CD14-positive monocyte (primary cell): ENCODE data around the gene BMPER. TPM values are rescaled to one million over a fixed set of nuclear protein-coding genes. Genes with fewer than 3 reads are reported as not detected.

ENCODE experiments used
- DNase-seq, 3 donors: peaks; one replicate each; pipeline ENCODE4 v3.0.0-alpha.2; 2011 to 2022
- H2AFZ ChIP-seq: 2 replicates; pipeline ENCODE4 v1.6.0; 2012; ENCODE audit warnings: mild to moderate bottlenecking, low read depth, low read length, inconsistent platforms; ENCODE audit not compliant: insufficient read depth, poor library complexity, severe bottlenecking
- H3K27ac ChIP-seq, 2 donors: 1 replicate in 1 of 2; 2 replicates in 1 of 2; pipeline ENCODE4 v1.5.1; 2012 to 2013; ENCODE audit warnings: low read length in 2 of 2, control low read depth in 1 of 2, inconsistent platforms in 1 of 2, low read depth in 1 of 2, mild to moderate bottlenecking in 1 of 2
- H3K27me3 ChIP-seq, 2 donors: one replicate each; pipeline versions ENCODE4 v1.6.0 to v1.6.1; 2011 to 2013; ENCODE audit warnings: low read length in 2 of 2; ENCODE audit not compliant: control insufficient read depth in 2 of 2, insufficient read depth in 2 of 2
- H3K36me3 ChIP-seq, 2 donors: replicated peaks in 1 of 2; 1 replicate in 1 of 2; 2 replicates in 1 of 2; pipeline versions ENCODE4 v1.5.1 to v1.6.1; 2012 to 2013; ENCODE audit warnings: low read length in 2 of 2, control low read depth in 1 of 2, inconsistent platforms in 1 of 2, mild to moderate bottlenecking in 1 of 2; ENCODE audit not compliant: insufficient read depth in 2 of 2, control insufficient read depth in 1 of 2
- H3K4me1 ChIP-seq, 2 donors: 1 replicate in 1 of 2; 2 replicates in 1 of 2; pipeline versions ENCODE4 v1.5.1 to v1.6.1; 2012 to 2013; ENCODE audit warnings: low read length in 2 of 2, control low read depth in 1 of 2, inconsistent platforms in 1 of 2, mild to moderate bottlenecking in 1 of 2, moderate library complexity in 1 of 2; ENCODE audit not compliant: insufficient read depth in 2 of 2, control insufficient read depth in 1 of 2
- H3K4me2 ChIP-seq: replicated peaks from 2 replicates; pipeline ENCODE3; 2012; ENCODE audit warnings: low read length, moderate library complexity, mild to moderate bottlenecking; ENCODE audit not compliant: poor library complexity, severe bottlenecking; ENCODE audit errors: extremely low read depth
- H3K4me3 ChIP-seq, 3 experiments: fragments of 200-600 bp in 1 of 3; sonication (generic) in 1 of 3; replicated peaks in 1 of 3; 1 replicate in 2 of 3; 2 replicates in 1 of 3; pipeline ENCODE4 v1.5.1; 2011 to 2013; ENCODE audit warnings: low read length in 3 of 3, mild to moderate bottlenecking in 3 of 3, control low read depth in 2 of 3, low read depth in 2 of 3, inconsistent platforms in 1 of 3, moderate library complexity in 1 of 3
- H3K79me2 ChIP-seq: 2 replicates; pipeline ENCODE4 v1.6.0; 2012; ENCODE audit warnings: mild to moderate bottlenecking, control low read depth, inconsistent platforms, low read length, moderate library complexity; ENCODE audit not compliant: insufficient read depth
- H3K9ac ChIP-seq: 2 replicates; pipeline ENCODE4 v1.6.0; 2017; ENCODE audit warnings: low read length, mild to moderate bottlenecking; ENCODE audit not compliant: insufficient read depth, poor library complexity, severe bottlenecking
- H3K9me3 ChIP-seq, 2 donors: replicated peaks in 1 of 2; 1 replicate in 1 of 2; 2 replicates in 1 of 2; pipeline versions ENCODE4 v1.5.1 to v1.6.1; 2012 to 2013; ENCODE audit warnings: low read length in 2 of 2, control low read depth in 1 of 2; ENCODE audit not compliant: control insufficient read depth in 1 of 2, insufficient read depth in 1 of 2
- H4K20me1 ChIP-seq: 2 replicates; pipeline ENCODE4 v1.6.0; 2012; ENCODE audit warnings: mild to moderate bottlenecking, low read length, control low read depth, moderate library complexity; ENCODE audit not compliant: insufficient read depth
- H3K27ac Mint-ChIP-seq, 7 donors: one replicate each; pipeline ENCODE4 v1.8.0; 2020; ENCODE audit warnings: mild to moderate bottlenecking in 7 of 7, mixed read lengths in 7 of 7, moderate library complexity in 6 of 7, inconsistent platforms in 2 of 7
- H3K27me3 Mint-ChIP-seq, 3 donors: one replicate each; pipeline ENCODE4 v1.8.0; 2021 to 2022; ENCODE audit warnings: low read depth in 3 of 3, mild to moderate bottlenecking in 3 of 3, mixed read lengths in 3 of 3, moderate library complexity in 3 of 3, inconsistent platforms in 1 of 3
- H3K36me3 Mint-ChIP-seq, 2 donors: one replicate each; pipeline ENCODE4 v1.8.0; 2020; ENCODE audit warnings: mixed read lengths in 2 of 2, inconsistent platforms in 1 of 2, mild to moderate bottlenecking in 1 of 2
- H3K4me1 Mint-ChIP-seq: one replicate; pipeline ENCODE4 v1.8.0; 2020; ENCODE audit warnings: mild to moderate bottlenecking, mixed read lengths
- H3K4me3 Mint-ChIP-seq, 2 donors: one replicate each; pipeline ENCODE4 v1.8.0; 2020; ENCODE audit warnings: mild to moderate bottlenecking in 2 of 2, mixed read lengths in 2 of 2, moderate library complexity in 1 of 2
- H3K9me3 Mint-ChIP-seq, 7 donors: one replicate each; pipeline ENCODE4 v1.8.0; 2020 to 2022; ENCODE audit warnings: mixed read lengths in 7 of 7, mild to moderate bottlenecking in 6 of 7, moderate library complexity in 6 of 7, inconsistent platforms in 2 of 7
- CTCF ChIP-seq: fragments of 200-600 bp; IDR thresholded peaks from one replicate; pipeline ENCODE4 v1.8.0; 2022; ENCODE audit warnings: antibody characterized with exemption, mild to moderate bottlenecking
- WGBS: methylation state at CpG from one replicate; pipeline ENCODE4 v1.1.5; 2013; ENCODE audit warnings: missing lambda C conversion rate; ENCODE audit not compliant: insufficient coverage; 5-methylcytosine and 5-hydroxymethylcytosine counted together
- intact Hi-C, 2 donors: fragments of 100-400 bp; cut with micrococcal nuclease; formaldehyde crosslinking; loops; one replicate each; pipeline versions ENCODE4 v1.15.0 to v1.15.1; 2023
- polyA plus RNA-seq, 3 donors: library from polyadenylated mRNA; depleted of rRNA in 1 of 3; unstranded in 2 of 3; stranded (reverse) in 1 of 3; fragments of 300-500 nt in 2 of 3; fragments of >200 nt in 1 of 3; fragmentation: Illumina TruSeq in 2 of 3; gene quantifications; 1 replicate in 2 of 3; 2 replicates in 1 of 3; pipeline ENCODE4 v1.2.3, GENCODE V29; 2012 to 2021

BMPER gene
- polyA plus RNA-seq, 3 donors = not detected

GRCh38 chr7:34019301-34019790 lies 114.0 kb downstream of the BMPER start:
- Histone ChIP-seq H3K36me3 (no peaks in the 10 kb centered on the region), H3K4me1 (no peaks in the 10 kb centered on the region), H3K27me3 (no peaks in the 10 kb centered on the region), H3K4me2 (no peak overlapping the region), H3K27ac (no peak overlapping the region), H3K79me2 (no peaks in the 10 kb centered on the region), H3K9me3 (no peaks in the 10 kb centered on the region), H4K20me1 (no peaks in the 10 kb centered on the region), H3K9ac (no peak overlapping the region), H3K4me3 (no peak overlapping the region), H2AFZ (no peak overlapping the region)
- TF ChIP-seq CTCF = no peak
- no peaks in the 10 kb centered on the region for H3K4me1 Mint-ChIP-seq
- 93% methylated on average over 3 of the region's 7 CpGs for WGBS
- H3K4me3 Mint-ChIP-seq = no peak overlapping the region
- no peak overlapping the region for H3K27ac Mint-ChIP-seq
- H3K9me3 Mint-ChIP-seq = peaks cover 0 to 9% (median 2%) of the 10 kb centered on the region in 7 donors
- intact Hi-C loops = no loop called here
- peaks cover 0 to 2% (median 2%) of the 10 kb centered on the region in 3 donors for H3K27me3 Mint-ChIP-seq
- H3K36me3 Mint-ChIP-seq = no peaks in the 10 kb centered on the region
- DNase-seq = no peak

- TF ChIP-seq CTCF = no peak
- intact Hi-C loops = no loop called here
- H3K27ac ChIP-seq = no peak overlapping the region
- Mint-ChIP-seq H3K36me3 (no peaks in the 10 kb centered on the region), H3K9me3 (peaks cover 0 to 15% (median 7%) of the 10 kb centered on the region in 7 donors), H3K27me3 (peaks cover 0 to 3% (median 2%) of the 10 kb centered on the region in 3 donors), H3K4me1 (no peaks in the 10 kb centered on the region), H3K27ac (no peak overlapping the region), H3K4me3 (no peak overlapping the region)
- peaks cover 0 to 4% of the 10 kb centered on the region in 2 donors for H3K9me3 ChIP-seq
- DNase-seq = no peak
- no peaks in the 10 kb centered on the region for H3K4me1 ChIP-seq
- H3K36me3 ChIP-seq = no peaks in the 10 kb centered on the region
- no peak overlapping the region for H3K4me3 ChIP-seq
- H3K4me2 ChIP-seq = no peak overlapping the region
- no peaks in the 10 kb centered on the region for H3K27me3 ChIP-seq
- H3K9ac ChIP-seq = no peak overlapping the region
- H4K20me1 ChIP-seq = no peaks in the 10 kb centered on the region
- WGBS = 90% methylated on average over 2 of the region's 5 CpGs
- H3K79me2 ChIP-seq = no peaks in the 10 kb centered on the region
- H2AFZ ChIP-seq = no peak overlapping the region
Measured at GRCh38 chr7:34022626-34023025, 117.3 kb downstream of the BMPER start.
